OCI-LY3 (cell line): Measurements from ENCODE around the gene CFAP221.

ENCODE experiments used
- EZH2phosphoT487 ChIP-seq: fragments of 200-600 bp; shearing (Covaris generic); IDR thresholded peaks from 2 replicates; pipeline ENCODE4 v1.6.1; 2018; ENCODE audit warnings: antibody characterized with exemption, mixed run types, low read depth
- TF ChIP-seq, protein P1 (sequence below): fragments of 200-600, 300-600 bp; sonication (generic); IDR thresholded peaks from 2 replicates; pipeline ENCODE4 v1.5.1; 2014; ENCODE audit warnings: antibody characterized with exemption, low read length, low read depth

GRCh38 chr2:119553687-119554344 lies 9.6 kb downstream of the CFAP221 start:
- TF ChIP-seq, protein P1, sequence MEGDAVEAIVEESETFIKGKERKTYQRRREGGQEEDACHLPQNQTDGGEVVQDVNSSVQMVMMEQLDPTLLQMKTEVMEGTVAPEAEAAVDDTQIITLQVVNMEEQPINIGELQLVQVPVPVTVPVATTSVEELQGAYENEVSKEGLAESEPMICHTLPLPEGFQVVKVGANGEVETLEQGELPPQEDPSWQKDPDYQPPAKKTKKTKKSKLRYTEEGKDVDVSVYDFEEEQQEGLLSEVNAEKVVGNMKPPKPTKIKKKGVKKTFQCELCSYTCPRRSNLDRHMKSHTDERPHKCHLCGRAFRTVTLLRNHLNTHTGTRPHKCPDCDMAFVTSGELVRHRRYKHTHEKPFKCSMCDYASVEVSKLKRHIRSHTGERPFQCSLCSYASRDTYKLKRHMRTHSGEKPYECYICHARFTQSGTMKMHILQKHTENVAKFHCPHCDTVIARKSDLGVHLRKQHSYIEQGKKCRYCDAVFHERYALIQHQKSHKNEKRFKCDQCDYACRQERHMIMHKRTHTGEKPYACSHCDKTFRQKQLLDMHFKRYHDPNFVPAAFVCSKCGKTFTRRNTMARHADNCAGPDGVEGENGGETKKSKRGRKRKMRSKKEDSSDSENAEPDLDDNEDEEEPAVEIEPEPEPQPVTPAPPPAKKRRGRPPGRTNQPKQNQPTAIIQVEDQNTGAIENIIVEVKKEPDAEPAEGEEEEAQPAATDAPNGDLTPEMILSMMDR: no peak
- no peak for TF ChIP-seq EZH2phosphoT487
